NCI-H524 treated with DMSO at 0.1 percent for 48 hours (cell line): ENCODE measurements around the gene GMDS.
A peak's percentile ranks its signal among the peaks of the same experiment; 100 is the strongest.
"Not testable (repeated sequence)": the region's sequence is repeated elsewhere in the genome, so short reads cannot be mapped to it uniquely, and the experiment has no call there.

Experiments used
- DNase-seq: peaks from one replicate; lab custom pipeline; 2025; lab: John Stamatoyannopoulos, UW

GMDS gene

GRCh38 chr6:1708820-1709219, 536.6 kb downstream of the GMDS start:
- no peak for DNase-seq

DNA sequence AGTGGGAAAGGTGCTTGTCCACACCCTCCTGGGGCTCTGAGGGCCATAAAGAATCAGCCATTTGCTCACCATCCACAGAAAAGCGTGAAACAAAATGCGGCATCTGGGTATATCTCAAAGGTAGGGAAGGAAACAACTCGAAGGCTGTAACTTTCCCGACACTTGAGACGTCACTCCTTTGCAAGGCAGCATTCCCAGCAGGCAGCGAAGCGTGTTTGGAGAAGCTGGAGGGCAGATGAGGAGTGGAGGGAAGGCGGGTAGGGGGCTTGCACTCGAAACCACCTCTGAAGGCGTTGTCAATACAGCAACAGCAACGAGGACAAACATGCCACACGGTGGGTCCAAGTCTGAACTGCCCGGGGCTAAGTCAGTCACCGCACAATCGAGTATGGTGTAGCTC, 537.3 kb downstream of the GMDS start:
- no peak for DNase-seq

DNA sequence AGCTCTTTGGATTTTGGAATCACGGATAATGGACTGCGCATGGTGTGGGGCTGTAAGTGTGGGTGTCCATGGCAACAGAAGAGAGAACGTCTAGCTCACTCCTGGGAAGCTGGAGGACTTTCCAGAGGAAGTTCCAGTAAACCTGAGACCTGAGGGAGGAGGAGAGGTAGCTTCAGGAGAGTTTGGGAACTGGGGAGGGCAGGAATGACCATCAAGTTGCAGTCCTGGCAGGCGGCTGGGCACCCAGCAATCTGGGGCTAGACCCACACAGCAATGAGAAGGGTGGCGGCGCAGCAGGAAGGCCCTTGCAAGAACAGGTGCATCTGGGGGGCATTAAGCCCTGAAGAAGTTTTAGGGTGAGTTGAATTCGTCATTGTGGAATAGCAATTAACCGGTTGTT, 539.8 kb downstream of the GMDS start:
- DNase-seq: peak; percentile 87

DNA sequence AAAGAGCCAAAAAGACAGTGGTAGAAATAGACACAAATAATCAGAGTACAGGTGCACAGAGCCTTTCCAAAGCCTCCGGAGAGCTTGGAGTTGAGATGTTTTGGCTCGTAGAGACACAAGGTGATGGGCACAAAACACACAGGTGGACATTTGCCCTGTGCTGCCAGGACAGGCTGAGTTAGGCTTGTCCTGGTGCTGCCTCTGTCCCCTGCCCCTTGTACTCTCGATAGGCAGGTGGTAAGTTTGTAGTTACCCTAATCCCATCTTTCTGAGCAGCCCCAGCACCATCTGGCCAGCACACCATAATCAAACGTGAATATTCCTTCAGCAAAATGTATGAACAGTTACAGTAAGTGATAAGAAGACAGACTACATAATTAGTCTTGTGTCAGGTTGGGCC, 540.2 kb downstream of the GMDS start:
- DNase-seq: peak; percentile 87

GRCh38 chr6:1704711-1705110, 540.7 kb downstream of the GMDS start:
- peak; percentile 22 for DNase-seq

GRCh38 chr6:1703923-1704322, 541.5 kb downstream of the GMDS start:
- no peak for DNase-seq

- no peak for DNase-seq
These were observed 542.1 kb downstream of the GMDS start for GRCh38 chr6:1703091-1703855.

DNA sequence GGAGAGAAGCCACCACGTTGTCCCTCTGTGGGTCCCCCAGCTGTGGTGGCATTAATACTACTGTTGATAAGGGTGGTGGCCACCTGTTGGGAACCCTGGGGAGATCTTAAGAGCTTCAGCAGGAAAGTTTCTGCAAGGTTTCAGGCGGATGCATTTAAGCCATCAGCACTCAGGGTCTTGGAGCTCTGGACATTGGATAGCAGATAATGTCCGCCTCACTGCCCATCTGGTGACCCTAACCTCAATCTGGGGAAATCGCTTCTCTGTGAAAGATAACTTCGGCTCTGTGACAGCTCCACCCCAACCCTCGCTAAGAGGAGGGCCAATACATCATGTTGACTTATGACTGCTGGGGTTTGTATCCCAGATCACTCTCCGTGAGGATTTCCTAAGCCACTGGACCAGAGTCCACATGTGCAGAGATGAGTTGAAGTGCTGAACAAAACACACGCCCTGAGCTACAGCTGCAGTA, 542.8 kb downstream of the GMDS start:
- no peak for DNase-seq

- no peak for DNase-seq
These were observed 543.6 kb downstream of the GMDS start for GRCh38 chr6:1701668-1702353.

DNA sequence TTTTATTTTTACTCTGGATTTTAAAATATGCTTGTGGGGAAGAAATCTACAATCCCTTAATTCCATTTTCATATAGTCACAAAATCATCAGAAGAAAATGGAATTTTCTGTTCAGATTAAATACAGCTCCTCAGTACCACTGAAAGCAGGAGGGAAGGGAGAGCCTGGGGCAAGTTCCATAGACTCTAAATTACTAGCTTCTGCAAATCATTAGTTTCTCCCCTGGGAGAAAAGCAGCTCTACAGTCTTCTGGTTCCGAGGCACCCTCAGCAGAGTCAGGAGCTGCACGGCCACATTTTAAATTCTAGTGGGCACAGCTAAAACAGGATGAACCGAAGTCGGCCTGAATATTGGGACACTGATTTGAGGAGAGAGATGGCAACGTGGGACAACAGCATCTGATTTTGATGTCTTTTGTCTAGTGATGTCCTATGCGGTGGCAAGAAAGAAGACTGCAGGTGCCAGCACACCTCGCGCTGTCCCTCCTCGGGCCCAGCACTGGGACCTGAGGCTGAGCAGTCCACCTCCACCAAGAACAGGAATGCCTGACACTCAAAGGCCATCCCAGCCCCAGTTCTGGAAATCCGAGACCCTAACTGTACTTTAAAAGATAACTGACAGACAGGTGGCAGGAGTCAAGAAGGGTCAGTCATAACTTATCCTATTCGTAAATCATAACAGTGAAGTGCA, 545.0 kb downstream of the GMDS start:
- no peak for DNase-seq

- DNase-seq: no peak
These were observed 546.9 kb downstream of the GMDS start for GRCh38 chr6:1698527-1698926.

DNA sequence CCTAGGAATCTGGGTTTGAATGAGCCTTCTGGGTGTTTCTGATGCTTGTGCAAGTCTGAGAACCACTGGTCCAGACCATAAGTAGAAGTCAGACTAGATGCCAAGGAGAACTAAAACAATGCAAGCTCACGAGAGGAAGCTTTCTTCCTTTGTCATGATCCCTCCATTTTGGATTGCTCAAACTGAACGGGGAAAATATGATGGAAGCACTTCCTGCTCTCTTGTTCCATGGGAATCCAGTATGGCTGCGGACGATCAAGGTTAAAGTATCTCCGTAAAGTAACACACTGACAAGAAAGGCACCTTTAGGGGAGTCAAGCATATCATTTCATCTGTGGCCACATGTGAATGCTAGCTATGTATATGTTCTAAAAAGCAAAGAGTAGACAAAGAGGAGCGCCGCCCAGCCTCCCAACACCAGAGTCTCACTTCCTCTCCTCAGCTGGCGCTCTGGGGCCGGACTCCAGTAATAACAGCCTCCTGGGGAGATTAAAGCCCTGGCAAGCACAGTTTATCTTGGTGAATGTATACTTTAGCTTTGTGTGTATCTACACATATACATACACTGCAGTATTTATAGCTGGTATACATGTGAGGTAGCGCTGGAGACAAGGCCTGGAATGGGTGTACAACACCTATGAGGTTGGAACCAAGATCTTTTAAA, 547.6 kb downstream of the GMDS start:
- no peak for DNase-seq

GRCh38 chr6:1696463-1696850, 548.9 kb downstream of the GMDS start:
- DNase-seq: no peak

DNA sequence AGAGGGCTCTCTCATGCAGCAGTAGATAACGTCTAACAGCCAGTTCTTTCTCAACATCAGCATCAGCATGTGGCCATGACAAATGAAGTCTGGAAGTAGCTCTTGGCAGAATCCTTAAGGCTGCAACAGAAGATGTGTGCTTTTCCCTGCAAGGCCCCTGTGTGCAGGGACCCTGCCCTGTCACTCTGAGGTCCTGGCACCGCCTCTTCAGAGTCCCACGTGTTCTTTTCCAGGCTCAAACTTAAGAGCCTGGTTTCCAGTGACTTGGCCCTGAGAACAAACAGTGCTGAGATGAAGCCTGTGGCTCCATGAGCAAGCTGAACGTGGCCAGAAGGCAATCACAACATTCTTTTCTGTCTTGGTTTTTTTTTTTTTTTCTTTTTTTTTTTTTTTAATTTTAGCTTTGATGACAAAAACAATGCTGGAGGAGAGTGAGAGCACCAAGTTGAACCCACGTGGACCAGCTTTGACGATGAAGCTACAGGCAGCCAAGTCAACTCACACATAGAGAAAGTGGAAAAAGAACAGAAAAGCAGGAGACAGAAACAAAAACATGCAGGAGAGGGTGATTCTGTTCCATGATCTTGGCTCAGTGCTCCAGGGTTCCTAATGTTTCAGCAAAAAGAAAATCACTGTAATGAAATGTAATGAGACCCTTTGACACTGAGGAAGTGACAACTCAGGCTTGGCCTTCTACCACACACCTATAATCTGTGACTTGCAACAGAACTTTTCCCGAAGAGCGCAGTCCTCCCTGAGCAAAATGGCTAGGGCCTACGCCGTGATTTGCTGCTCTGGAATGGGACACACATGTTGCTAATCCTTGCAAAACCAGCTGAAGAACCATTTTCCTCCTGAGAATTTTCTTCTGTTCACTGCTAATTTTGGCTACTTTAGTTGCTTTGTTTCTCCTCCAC, 549.6 kb downstream of the GMDS start:
- DNase-seq: no peak

DNA sequence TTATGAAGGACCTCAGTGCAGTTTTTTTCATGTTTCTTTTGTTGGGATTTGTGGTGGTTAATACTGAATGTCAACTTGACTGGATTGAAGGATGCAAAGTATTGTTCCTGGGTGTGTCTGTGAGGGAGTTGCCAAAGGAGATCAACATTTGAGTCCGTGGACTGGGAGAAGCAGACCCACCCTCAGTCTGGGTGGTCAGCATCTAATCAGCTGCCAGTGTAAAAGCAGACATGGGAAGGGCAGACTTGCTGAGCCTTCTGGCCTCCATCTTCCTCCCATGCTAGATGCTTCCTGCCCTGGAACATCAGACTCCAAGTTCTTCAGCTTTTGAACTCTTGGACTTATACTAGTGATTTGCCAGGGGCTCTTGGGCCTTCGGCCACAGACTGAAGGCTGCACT, 553.6 kb downstream of the GMDS start:
- DNase-seq: not testable (repeated sequence)

DNA sequence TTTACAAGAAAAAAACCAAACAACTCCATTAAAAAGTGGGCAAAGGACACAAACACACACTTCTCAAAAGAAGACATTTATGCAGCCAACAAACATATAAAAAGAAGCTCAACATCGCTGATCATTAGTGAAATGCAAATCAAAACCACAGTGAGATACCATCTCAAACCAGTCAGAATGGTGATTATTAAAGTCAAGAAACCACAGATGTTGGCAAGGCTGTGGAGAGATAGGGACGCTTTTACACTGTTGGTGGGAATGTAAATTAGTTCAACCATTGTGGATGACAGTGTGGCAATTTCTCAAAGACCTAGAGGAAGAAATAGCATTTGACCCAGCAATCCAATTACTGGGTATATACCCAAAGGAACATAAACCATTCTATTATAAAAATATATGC, 554.7 kb downstream of the GMDS start:
- DNase-seq: not testable (repeated sequence)

- no peak for DNase-seq
These were observed 556.3 kb downstream of the GMDS start for GRCh38 chr6:1689141-1689540.

GRCh38 chr6:1688396-1688795, 557.0 kb downstream of the GMDS start:
- DNase-seq: no peak

DNA sequence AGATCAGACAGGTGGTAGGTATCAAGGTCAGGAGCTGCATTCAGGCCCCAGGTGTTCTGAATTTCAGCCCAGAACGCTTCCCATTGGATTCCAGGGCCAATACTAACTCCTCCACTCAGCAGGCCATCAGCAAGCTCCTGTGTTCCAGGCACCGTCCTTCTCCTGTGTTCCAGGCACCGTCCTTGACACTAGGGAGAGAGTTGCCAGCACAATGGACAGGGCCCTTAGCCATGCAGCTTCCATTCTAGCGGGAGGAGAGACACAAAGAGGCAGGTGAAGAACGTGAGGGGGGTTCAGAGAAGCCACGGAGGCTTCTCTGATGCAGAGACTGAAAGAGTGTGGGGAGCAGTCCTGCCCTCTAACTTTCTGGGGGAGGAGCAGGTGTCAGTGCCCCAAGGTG, 558.0 kb downstream of the GMDS start:
- no peak for DNase-seq

DNA sequence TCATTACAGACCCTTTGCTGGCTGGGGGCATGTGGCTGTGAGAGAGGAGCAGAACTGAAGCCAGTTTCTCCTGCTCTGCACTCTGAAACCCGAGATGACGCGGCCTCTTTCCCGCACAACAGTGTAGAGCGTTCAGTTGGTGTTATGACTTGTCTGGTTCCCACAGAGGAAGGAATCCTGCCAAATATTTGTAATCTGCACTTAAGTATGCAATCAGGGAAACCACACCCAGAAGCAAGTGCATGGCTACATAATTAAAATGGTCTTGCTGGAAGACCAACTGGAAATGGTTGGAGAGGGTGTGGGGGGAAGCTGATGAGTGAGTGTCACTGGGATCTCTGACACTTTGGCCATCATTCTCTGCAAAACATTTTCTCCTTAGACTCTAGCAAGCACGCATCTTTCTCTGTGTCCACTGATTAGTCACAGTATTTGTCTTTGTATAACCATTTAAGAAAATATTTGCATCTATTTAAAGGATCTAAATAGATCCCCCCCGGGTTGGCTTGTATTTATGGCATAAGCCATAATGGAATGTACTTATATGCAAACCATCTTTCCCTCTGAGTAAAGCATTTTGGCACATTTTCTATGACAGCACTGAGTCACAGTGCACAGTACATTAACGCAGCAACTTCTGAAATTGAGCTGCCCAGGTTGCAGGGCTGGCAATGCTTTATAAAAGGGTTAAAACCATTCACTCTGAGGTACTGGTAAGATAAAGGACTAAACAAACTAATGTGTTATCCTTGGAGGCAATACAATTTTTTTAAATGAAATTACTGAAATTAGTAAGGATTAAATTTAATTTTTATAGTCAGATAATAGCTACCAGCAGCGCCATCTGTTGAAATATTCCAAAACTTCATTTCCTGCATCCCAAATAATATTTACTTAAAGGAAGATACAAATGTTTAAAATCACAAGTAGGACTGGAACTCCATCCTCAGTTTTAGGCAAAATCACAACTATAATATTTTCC, 559.0 kb downstream of the GMDS start:
- no peak for DNase-seq
